Measurements from ENCODE around the gene MSH5.
"Not testable (repeated sequence)": the region's sequence is repeated elsewhere in the genome, so short reads cannot be mapped to it uniquely, and the experiment has no call there.

The MSH5 gene

DNA sequence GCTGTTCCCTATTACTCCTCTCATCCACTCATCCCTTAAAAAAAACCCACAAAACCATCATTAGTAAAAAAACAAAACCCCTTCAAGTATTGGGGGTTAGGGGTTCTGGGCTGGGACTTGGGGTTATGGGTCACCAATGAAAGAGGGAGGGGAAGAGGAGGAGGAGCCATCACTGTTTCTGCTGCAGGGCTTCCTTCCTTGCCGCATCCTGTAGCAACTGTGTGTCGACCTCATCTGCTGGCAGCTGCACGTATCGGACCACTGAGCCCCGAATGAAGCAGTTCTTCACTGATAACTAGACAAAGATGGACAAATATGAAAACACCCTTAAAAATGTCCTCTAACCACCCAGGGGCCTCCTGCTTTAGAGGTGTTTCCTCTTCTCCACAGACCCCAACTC is 57.8 kb downstream of the MSH5 start:
- Histone ChIP-seq H3K36me3 (ENCODE audit: control insufficient read depth, insufficient read depth, low read length) (no peaks in the 10 kb centered on the region), H3K9me3 (ENCODE audit: control insufficient read depth, low read length) (no peaks in the 10 kb centered on the region), H3K27me3 (ENCODE audit: control insufficient read depth, insufficient read depth, low read length) (no peaks in the 10 kb centered on the region), H3K4me2 (ENCODE audit: low read length) (no peak overlapping the region), H3K4me3 (ENCODE audit: low read depth, low read length) (no peak overlapping the region), H2AFZ (no peak overlapping the region), H3K27ac (no peak overlapping the region), H3K9ac (no peak overlapping the region), H3K4me1 (peaks cover 8% of the 10 kb centered on the region), H3K79me2 (no peaks in the 10 kb centered on the region)
- TF ChIP-seq, protein P1, sequence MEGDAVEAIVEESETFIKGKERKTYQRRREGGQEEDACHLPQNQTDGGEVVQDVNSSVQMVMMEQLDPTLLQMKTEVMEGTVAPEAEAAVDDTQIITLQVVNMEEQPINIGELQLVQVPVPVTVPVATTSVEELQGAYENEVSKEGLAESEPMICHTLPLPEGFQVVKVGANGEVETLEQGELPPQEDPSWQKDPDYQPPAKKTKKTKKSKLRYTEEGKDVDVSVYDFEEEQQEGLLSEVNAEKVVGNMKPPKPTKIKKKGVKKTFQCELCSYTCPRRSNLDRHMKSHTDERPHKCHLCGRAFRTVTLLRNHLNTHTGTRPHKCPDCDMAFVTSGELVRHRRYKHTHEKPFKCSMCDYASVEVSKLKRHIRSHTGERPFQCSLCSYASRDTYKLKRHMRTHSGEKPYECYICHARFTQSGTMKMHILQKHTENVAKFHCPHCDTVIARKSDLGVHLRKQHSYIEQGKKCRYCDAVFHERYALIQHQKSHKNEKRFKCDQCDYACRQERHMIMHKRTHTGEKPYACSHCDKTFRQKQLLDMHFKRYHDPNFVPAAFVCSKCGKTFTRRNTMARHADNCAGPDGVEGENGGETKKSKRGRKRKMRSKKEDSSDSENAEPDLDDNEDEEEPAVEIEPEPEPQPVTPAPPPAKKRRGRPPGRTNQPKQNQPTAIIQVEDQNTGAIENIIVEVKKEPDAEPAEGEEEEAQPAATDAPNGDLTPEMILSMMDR (IDR thresholded peaks at IDR 0.05) = no peak

DNA sequence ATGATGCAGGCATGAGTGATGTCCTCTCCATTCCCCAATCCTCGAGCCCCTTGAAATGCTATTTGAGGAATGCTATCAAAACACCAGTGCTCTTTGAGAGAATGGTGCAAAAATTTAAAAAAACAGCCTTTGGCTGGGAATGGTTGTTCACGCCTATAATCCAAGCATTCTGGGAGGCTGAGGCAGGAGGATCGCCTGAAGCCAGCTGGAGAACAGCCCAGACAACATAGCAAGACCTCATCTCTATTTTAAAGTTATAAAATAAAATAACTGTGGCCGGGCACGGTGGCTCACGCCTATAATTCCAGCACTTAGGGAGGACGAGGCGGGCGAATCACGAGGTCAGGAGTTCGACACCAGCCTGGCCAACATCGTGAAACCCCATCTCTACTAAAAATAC is 60.0 kb downstream of the MSH5 start:
- H3K36me3 ChIP-seq (ENCODE audit: control insufficient read depth, insufficient read depth, low read length) = no peaks in the 10 kb centered on the region
- H3K27me3 ChIP-seq (ENCODE audit: control insufficient read depth, insufficient read depth, low read length) = no peaks in the 10 kb centered on the region
- H3K4me2 ChIP-seq (ENCODE audit: low read length) = no peak overlapping the region
- TF ChIP-seq, protein P1 (IDR thresholded peaks at IDR 0.05) = no peak
- H3K27ac ChIP-seq = no peak overlapping the region
- H3K4me1 ChIP-seq = peaks cover 6% of the 10 kb centered on the region
- H3K79me2 ChIP-seq = no peaks in the 10 kb centered on the region
- H3K4me3 ChIP-seq (ENCODE audit: low read depth, low read length) = no peak overlapping the region
- no peak overlapping the region for H2AFZ ChIP-seq
- H3K9ac ChIP-seq = no peak overlapping the region
- H3K9me3 ChIP-seq (ENCODE audit: control insufficient read depth, low read length) = no peaks in the 10 kb centered on the region

DNA sequence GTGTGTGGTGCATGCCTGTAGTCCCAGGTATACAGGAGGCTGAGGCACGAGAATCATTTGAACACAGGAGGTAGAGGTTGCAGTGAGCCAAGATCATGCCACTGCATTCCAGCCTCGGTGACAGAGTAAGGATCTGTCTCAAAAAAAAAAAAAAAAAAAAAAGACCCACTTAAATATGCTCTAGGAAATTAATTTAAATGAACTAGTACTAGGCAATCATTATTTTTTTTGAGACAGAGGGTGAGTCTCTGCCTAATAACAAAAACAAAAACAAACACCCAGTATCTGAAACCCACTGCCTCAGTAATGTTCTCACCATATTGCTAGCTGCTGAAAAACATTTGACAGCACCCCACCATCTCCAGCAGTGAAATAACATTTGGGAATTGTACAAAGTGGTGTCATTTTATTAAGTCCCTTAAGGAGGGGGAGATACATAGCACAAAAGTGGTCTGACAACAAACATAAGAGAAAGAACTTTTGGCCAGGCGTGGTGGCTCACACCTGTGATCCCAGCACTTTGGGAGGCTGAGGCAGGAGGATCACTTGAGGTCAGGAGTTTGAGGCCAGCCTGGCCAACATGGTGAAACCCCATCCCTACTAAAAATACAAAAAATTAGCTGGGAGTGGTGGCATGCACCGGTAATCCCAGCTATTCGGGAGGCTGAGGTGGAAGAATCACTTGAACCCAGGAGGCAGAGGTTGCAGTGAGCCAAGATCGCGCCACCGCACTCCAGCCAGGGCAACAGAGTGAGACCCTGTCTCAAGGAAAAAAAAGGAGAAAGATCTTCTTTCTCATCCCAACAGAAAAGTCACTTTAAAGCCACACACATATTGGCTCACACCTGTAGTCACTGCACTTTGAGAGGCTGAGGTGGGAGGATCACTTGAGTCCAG is 61.5 kb downstream of the MSH5 start:
- not testable (repeated sequence) for H3K4me2 ChIP-seq (ENCODE audit: low read length); H3K27me3 ChIP-seq (ENCODE audit: control insufficient read depth, insufficient read depth, low read length); H3K79me2 ChIP-seq; H2AFZ ChIP-seq; H3K36me3 ChIP-seq (ENCODE audit: control insufficient read depth, insufficient read depth, low read length); H3K27ac ChIP-seq; H3K9me3 ChIP-seq (ENCODE audit: control insufficient read depth, low read length); H3K4me3 ChIP-seq (ENCODE audit: low read depth, low read length); H3K4me1 ChIP-seq; H3K9ac ChIP-seq

DNA sequence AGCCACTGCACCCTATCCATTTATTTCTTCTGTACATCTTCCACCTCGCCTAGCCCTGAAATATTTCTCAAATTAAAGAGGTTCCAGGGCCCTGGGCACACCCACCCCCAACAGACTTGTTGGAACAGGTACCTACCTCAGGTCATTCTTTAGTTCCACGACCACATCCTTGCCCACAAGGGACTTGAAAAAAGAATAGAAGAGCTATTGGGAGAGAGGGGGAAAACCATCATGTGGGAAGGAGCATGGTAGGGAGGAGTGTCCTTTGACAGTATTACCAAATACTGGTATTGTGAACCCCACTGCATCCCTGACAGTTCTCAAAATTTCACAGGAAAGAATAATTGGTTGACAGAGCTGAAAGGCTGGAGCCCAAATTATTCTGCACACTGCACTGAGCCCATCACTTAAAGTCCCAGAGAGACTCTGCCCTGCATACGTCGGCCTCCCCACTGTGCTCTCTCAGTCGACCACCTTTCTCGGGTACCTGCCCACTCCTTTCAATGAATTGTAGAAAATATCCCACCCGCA is 66.2 kb downstream of the MSH5 start:
- H3K9ac ChIP-seq = peak overlapping the region; percentile 38
- peaks cover 4% of the 10 kb centered on the region for H3K4me1 ChIP-seq
- peak overlapping the region; percentile 99 for H3K4me2 ChIP-seq (ENCODE audit: low read length)
- H3K9me3 ChIP-seq (ENCODE audit: control insufficient read depth, low read length) = no peaks in the 10 kb centered on the region
- peak overlapping the region; percentile 94 for H3K4me3 ChIP-seq (ENCODE audit: low read depth, low read length)
- H3K27me3 ChIP-seq (ENCODE audit: control insufficient read depth, insufficient read depth, low read length) = no peaks in the 10 kb centered on the region
- H3K36me3 ChIP-seq (ENCODE audit: control insufficient read depth, insufficient read depth, low read length) = no peaks in the 10 kb centered on the region
- H3K27ac ChIP-seq = peak overlapping the region; percentile 92
- no peaks in the 10 kb centered on the region for H3K79me2 ChIP-seq
- H2AFZ ChIP-seq = peak overlapping the region; percentile 87
- TF ChIP-seq, protein P1 (IDR thresholded peaks at IDR 0.05) = no peak

DNA sequence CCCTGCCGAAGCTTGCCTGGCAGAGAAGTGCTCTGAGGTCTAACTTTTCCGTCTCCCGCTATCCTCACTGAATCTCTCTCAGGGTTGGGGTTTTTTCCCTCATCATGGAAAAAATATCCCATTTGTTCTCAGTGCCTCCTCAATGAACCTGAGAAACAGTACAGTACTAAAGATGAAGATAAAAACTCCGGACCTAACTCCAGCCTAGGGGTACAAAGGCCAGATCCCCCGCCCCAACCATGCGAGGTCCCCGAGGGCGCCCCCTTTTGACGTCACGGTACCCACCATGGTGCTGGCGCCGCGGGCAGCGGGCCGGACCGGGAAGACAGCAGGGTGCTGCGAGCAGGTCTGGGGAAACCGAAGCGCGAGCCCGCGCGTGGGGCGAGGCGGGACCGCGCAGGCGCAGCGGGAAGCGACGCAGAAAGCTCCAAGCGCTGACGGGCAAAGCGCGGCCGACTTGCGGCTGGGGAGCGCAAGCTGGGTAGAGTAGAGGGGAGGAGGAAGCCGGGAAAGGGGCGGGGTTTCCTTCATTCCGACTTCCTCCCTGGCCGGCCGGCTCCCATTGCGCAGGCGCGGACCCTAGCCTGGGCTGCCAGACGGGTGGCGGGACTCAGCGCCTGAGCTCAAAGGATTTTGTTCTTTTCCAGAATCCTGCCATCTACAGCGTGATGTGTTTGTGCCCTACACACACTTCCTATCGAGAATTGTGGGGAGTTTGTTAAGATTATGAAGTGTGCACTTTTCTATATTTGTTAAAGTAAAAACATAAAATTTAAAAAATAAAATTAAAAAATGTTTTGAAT is 66.9 kb downstream of the MSH5 start, which contains the start of gene LSM2:
Gene LSM2 (minus strand): TSS at position 497 of the 803 bp plus-strand sequence. CDS start 209 bp downstream, at position 288.
- peak within 1 kb of the TSS; percentile 87 for H2AFZ ChIP-seq
- peak within 1 kb of the TSS; percentile 92 for H3K27ac ChIP-seq
- peak within 1 kb of the TSS; percentile 38 for H3K9ac ChIP-seq
- H3K4me1 ChIP-seq = peaks cover 4% of the 10 kb centered on the region
- H3K36me3 ChIP-seq (ENCODE audit: control insufficient read depth, insufficient read depth, low read length) = no peaks in the 10 kb centered on the region
- no peaks in the 10 kb centered on the region for H3K9me3 ChIP-seq (ENCODE audit: control insufficient read depth, low read length)
- peak within 1 kb of the TSS; percentile 99 for H3K4me2 ChIP-seq (ENCODE audit: low read length)
- TF ChIP-seq, protein P1 (IDR thresholded peaks at IDR 0.05) = peak; percentile 40
- no peaks in the 10 kb centered on the region for H3K27me3 ChIP-seq (ENCODE audit: control insufficient read depth, insufficient read depth, low read length)
- peak within 1 kb of the TSS; percentile 94 for H3K4me3 ChIP-seq (ENCODE audit: low read depth, low read length)
- H3K79me2 ChIP-seq = no peaks in the 10 kb centered on the region

DNA sequence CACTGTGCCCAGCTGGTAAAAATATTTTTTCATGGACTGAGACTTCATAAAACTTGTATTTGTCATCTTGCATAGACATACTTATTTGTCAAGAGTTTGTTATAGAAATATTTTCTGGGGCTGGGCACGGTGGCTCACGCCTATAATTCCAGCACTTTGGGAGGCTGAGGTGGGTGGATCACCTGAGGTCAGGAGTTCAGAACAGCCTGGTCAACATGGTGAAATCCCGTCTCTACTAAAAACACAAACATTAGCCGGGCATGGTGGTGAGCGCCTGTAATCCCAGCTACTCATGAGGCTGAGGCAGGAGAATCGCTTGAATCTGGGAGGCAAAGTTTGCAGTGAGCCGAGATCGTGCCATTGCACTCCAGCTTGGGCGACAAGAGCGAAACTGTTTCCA is 68.8 kb downstream of the MSH5 start:
- H3K79me2 ChIP-seq; H3K4me1 ChIP-seq; H3K4me3 ChIP-seq (ENCODE audit: low read depth, low read length); H3K4me2 ChIP-seq (ENCODE audit: low read length); H3K27me3 ChIP-seq (ENCODE audit: control insufficient read depth, insufficient read depth, low read length); H3K9me3 ChIP-seq (ENCODE audit: control insufficient read depth, low read length); H3K27ac ChIP-seq; H3K36me3 ChIP-seq (ENCODE audit: control insufficient read depth, insufficient read depth, low read length); H2AFZ ChIP-seq; H3K9ac ChIP-seq: not testable (repeated sequence)
